Astrocyte (in vitro differentiated cells and primary cell): ENCODE results near the gene SF1. TPM values are rescaled to one million over a fixed set of nuclear protein-coding genes. Genes with fewer than 3 reads are reported as not detected.

Source experiments
- DNase-seq: peaks from one replicate; pipeline ENCODE4 v3.0.0-alpha.2; 2010; ENCODE audit warnings: low read depth
- FAIRE-seq: peaks from 2 replicates; lab custom pipeline; 2011; peaks lifted over from hg19 to GRCh38; lab: Jason Lieb, UNC
- H2AFZ ChIP-seq: 2 replicates; pipeline ENCODE4 v1.6.0; 2012; ENCODE audit warnings: low read depth, low read length, inconsistent platforms
- H3K27ac ChIP-seq: 2 replicates; pipeline ENCODE4 v1.5.1; 2011; ENCODE audit warnings: low read depth, low read length, inconsistent platforms
- H3K27me3 ChIP-seq: 2 replicates; pipeline ENCODE4 v1.6.0; 2011; ENCODE audit warnings: low read length, inconsistent platforms; ENCODE audit not compliant: insufficient read depth
- H3K36me3 ChIP-seq: 2 replicates; pipeline ENCODE4 v1.5.1; 2011; ENCODE audit warnings: low read length, inconsistent platforms; ENCODE audit not compliant: insufficient read depth
- H3K4me1 ChIP-seq: 2 replicates; pipeline ENCODE4 v1.5.1; 2011; ENCODE audit warnings: low read length, inconsistent platforms; ENCODE audit not compliant: insufficient read depth
- H3K4me2 ChIP-seq: 2 replicates; pipeline ENCODE4 v1.6.0; 2012; ENCODE audit warnings: low read length, inconsistent platforms
- H3K4me3 ChIP-seq: 2 replicates; pipeline ENCODE4 v1.5.1; 2011; ENCODE audit warnings: low read depth, mild to moderate bottlenecking, low read length, inconsistent platforms; ENCODE audit not compliant: insufficient read depth
- H3K79me2 ChIP-seq: 2 replicates; pipeline ENCODE4 v1.6.0; 2012; ENCODE audit warnings: mild to moderate bottlenecking, low read length, inconsistent platforms; ENCODE audit not compliant: insufficient read depth
- H3K9ac ChIP-seq: 2 replicates; pipeline ENCODE4 v1.6.0; 2012; ENCODE audit warnings: mild to moderate bottlenecking, low read length, inconsistent platforms
- H3K9me3 ChIP-seq: 2 replicates; pipeline ENCODE4 v1.5.1; 2012; ENCODE audit warnings: low read depth, mild to moderate bottlenecking, low read length, inconsistent platforms; ENCODE audit not compliant: insufficient read depth
- H4K20me1 ChIP-seq: 2 replicates; pipeline ENCODE4 v1.6.0; 2012; ENCODE audit warnings: low read length, inconsistent platforms; ENCODE audit not compliant: insufficient read depth
- H3K27ac Mint-ChIP-seq: one replicate; pipeline ENCODE4 v1.8.0; 2021; ENCODE audit warnings: mild to moderate bottlenecking, mixed read lengths; ENCODE audit not compliant: unreplicated experiment
- H3K27me3 Mint-ChIP-seq: one replicate; pipeline ENCODE4 v1.8.0; 2021; ENCODE audit warnings: low read depth, mixed read lengths; ENCODE audit not compliant: unreplicated experiment
- H3K36me3 Mint-ChIP-seq: one replicate; pipeline ENCODE4 v1.8.0; 2021; ENCODE audit warnings: low read depth, mixed read lengths; ENCODE audit not compliant: unreplicated experiment
- H3K4me1 Mint-ChIP-seq: one replicate; pipeline ENCODE4 v1.8.0; 2021; ENCODE audit warnings: low read depth, mixed read lengths; ENCODE audit not compliant: unreplicated experiment
- H3K4me3 Mint-ChIP-seq: one replicate; pipeline ENCODE4 v1.8.0; 2021; ENCODE audit warnings: mild to moderate bottlenecking, moderate library complexity, mixed read lengths; ENCODE audit not compliant: unreplicated experiment
- H3K9me3 Mint-ChIP-seq: one replicate; pipeline ENCODE4 v1.8.0; 2021; ENCODE audit warnings: mild to moderate bottlenecking, mixed read lengths; ENCODE audit not compliant: unreplicated experiment
- CTCF ChIP-seq: IDR thresholded peaks from 2 replicates; pipeline ENCODE4 v1.5.1; 2011; ENCODE audit warnings: low read depth, mild to moderate bottlenecking, inconsistent platforms, low read length, moderate library complexity; ENCODE audit not compliant: insufficient read depth
- EZH2 ChIP-seq: IDR thresholded peaks from 2 replicates; pipeline ENCODE4 v1.6.1; 2012; ENCODE audit warnings: mild to moderate bottlenecking, low read length, inconsistent platforms; ENCODE audit not compliant: insufficient read depth
- total RNA-seq: library from RNA; stranded (reverse); gene quantifications from 2 replicates; pipeline ENCODE4 v1.2.1, GENCODE V29; 2021

SF1 gene
- total RNA-seq, 1 donor from 2014 or later: 215 TPM

- Histone ChIP-seq H3K4me3 (no peak overlapping the region), H3K27me3 (no peaks in the 10 kb centered on the region), H3K79me2 (no peaks in the 10 kb centered on the region), H3K27ac (no peak overlapping the region), H3K36me3 (peaks cover 6% of the 10 kb centered on the region), H3K4me2 (no peak overlapping the region), H2AFZ (no peak overlapping the region), H3K4me1 (peaks cover 3% of the 10 kb centered on the region), H3K9ac (no peak overlapping the region), H3K9me3 (no peaks in the 10 kb centered on the region), H4K20me1 (peaks cover 23% of the 10 kb centered on the region)
- Mint-ChIP-seq H3K4me3 (no peak overlapping the region), H3K4me1 (peaks cover 17% of the 10 kb centered on the region), H3K36me3 (peaks cover 9% of the 10 kb centered on the region), H3K9me3 (no peaks in the 10 kb centered on the region), H3K27me3 (peaks cover 10% of the 10 kb centered on the region), H3K27ac (no peak overlapping the region)
- FAIRE-seq (no peak), DNase-seq (no peak)
- TF ChIP-seq CTCF (no peak), EZH2 (no peak)
Measured at GRCh38 chr11:64757549-64758329, 20.6 kb downstream of the SF1 start.

DNA sequence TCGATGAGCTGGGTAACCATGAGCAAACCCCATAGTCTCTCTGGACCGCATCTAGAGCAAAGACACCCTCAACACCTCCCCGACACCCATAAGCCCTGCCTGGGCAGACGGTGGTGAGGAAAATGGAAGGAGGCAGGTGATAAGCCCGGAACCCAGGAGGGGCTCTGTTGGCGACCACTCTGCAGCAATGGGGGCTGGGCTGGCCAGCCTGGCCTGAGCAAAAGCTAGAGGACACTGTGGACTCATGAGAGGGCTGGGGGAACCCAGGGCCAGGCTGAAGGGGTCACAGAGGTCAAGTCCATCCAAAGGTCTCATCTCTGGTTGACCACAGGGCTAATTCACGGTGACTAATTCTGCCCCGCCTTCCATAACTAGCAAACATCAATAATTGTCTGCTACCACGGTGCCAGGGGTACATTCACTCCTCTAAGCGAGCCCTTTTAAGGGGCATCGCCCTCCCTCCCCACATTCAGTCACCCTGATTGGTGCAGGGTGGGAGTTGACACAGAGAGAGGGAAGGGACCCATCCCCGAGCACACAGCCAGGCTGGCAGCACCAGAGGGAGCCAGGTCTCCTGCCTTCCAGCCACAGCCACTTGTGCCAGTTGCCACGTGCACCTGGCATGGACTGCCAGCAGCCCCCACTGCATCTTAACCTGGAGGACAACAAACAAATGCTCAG lies 22.5 kb downstream of the SF1 start:
- Histone ChIP-seq H3K27ac (no peak overlapping the region), H3K9ac (no peak overlapping the region), H3K4me1 (no peaks in the 10 kb centered on the region), H2AFZ (no peak overlapping the region), H3K27me3 (no peaks in the 10 kb centered on the region), H3K36me3 (no peaks in the 10 kb centered on the region), H3K9me3 (no peaks in the 10 kb centered on the region), H4K20me1 (peaks cover 10% of the 10 kb centered on the region), H3K4me3 (no peak overlapping the region), H3K4me2 (no peak overlapping the region), H3K79me2 (no peaks in the 10 kb centered on the region)
- Mint-ChIP-seq H3K27ac (no peak overlapping the region), H3K4me1 (peaks cover 7% of the 10 kb centered on the region), H3K27me3 (peaks cover 17% of the 10 kb centered on the region), H3K9me3 (no peaks in the 10 kb centered on the region), H3K36me3 (peaks cover 6% of the 10 kb centered on the region), H3K4me3 (no peak overlapping the region)
- DNase-seq (no peak), FAIRE-seq (no peak)
- no peak for TF ChIP-seq CTCF
- no peak for TF ChIP-seq EZH2
